ENCODE data around the gene ANKS1A. TPM values are rescaled to one million over a fixed set of nuclear protein-coding genes. Genes with fewer than 3 reads are reported as not detected.

The ANKS1A gene
- total RNA-seq, 2 donors from 2014 or later = 25.3 to 26.0 TPM

GRCh38 chr6:35086636-35087360 lies 197.7 kb downstream of the ANKS1A start:
- Histone ChIP-seq H3K4me3 (no peak overlapping the region), H3K36me3 (peaks cover 10% of the 10 kb centered on the region), H3K27me3 (no peaks in the 10 kb centered on the region), H3K9me3 (no peaks in the 10 kb centered on the region), H3K9ac (ENCODE audit: low read depth in 2 of 2, low read length in 2 of 2) (no peak overlapping the region), H3K27ac (no peak overlapping the region), H3K4me1 (no peaks in the 10 kb centered on the region)
- intact Hi-C loops (cut with DNase I) = no loop called here
- TF ChIP-seq CTCF (IDR thresholded peaks at IDR 0.05) = no peak
- no peak for DNase-seq

GRCh38 chr6:35087361-35088280 lies 198.6 kb downstream of the ANKS1A start:
- Histone ChIP-seq H3K27me3 (no peaks in the 10 kb centered on the region), H3K9me3 (no peaks in the 10 kb centered on the region), H3K27ac (no peak overlapping the region), H3K4me1 (no peaks in the 10 kb centered on the region), H3K9ac (ENCODE audit: low read depth in 2 of 2, low read length in 2 of 2) (no peak overlapping the region), H3K4me3 (no peak overlapping the region), H3K36me3 (peaks cover 9% of the 10 kb centered on the region)
- TF ChIP-seq CTCF (IDR thresholded peaks at IDR 0.05) = no peak
- DNase-seq = no peak
- intact Hi-C loops (cut with DNase I) = no loop called here

- Histone ChIP-seq H3K9me3 (no peaks in the 10 kb centered on the region), H3K27me3 (no peaks in the 10 kb centered on the region), H3K4me1 (no peaks in the 10 kb centered on the region), H3K4me3 (no peak overlapping the region), H3K27ac (no peak overlapping the region), H3K36me3 (peaks cover 5% of the 10 kb centered on the region), H3K9ac (ENCODE audit: low read depth in 2 of 2, low read length in 2 of 2) (no peak overlapping the region)
- DNase-seq = peak; percentile 4
- intact Hi-C loops (cut with DNase I) = no loop called here
- no peak for TF ChIP-seq CTCF (IDR thresholded peaks at IDR 0.05)
These were observed 199.5 kb downstream of the ANKS1A start for GRCh38 chr6:35088281-35089215.

- peak; percentile 14 for DNase-seq
- no peak for TF ChIP-seq CTCF (IDR thresholded peaks at IDR 0.05)
- H3K4me3 ChIP-seq = no peak overlapping the region
- H3K36me3 ChIP-seq = peaks cover 5% of the 10 kb centered on the region
- H3K4me1 ChIP-seq = no peaks in the 10 kb centered on the region
- H3K27ac ChIP-seq = no peak overlapping the region
- H3K27me3 ChIP-seq = no peaks in the 10 kb centered on the region
- intact Hi-C loops (cut with DNase I) = no loop called here
- H3K9ac ChIP-seq (ENCODE audit: low read depth in 2 of 2, low read length in 2 of 2) = no peak overlapping the region
- no peaks in the 10 kb centered on the region for H3K9me3 ChIP-seq
These were observed 200.3 kb downstream of the ANKS1A start for GRCh38 chr6:35089216-35089934.

All from colonic mucosa (tissue), 4 donors.